GM10248 (cell line): ENCODE results near the gene TIGD1.

Experiments
- CTCF ChIA-PET: fragments of 300-600 bp; sonication (Branson Sonifier 250); formaldehyde crosslinking; extraction: SDS; loops from one replicate; lab custom pipeline; 2021; ENCODE audit warnings: antibody characterized with exemption; lab: Yijun Ruan, JAX
- POLR2A ChIA-PET: fragments of 350-650 bp; sonication (Branson Sonifier 250); formaldehyde crosslinking; extraction: SDS; loops from one replicate; lab custom pipeline; 2020; ENCODE audit warnings: antibody characterized with exemption; lab: Yijun Ruan, JAX
- DNase-seq: peaks from one replicate; pipeline ENCODE4 v3.0.0; 2012; ENCODE audit errors: extremely low spot score
- CTCF ChIP-seq: IDR thresholded peaks from 2 replicates; pipeline ENCODE4 v1.5.1; 2012; ENCODE audit warnings: mild to moderate bottlenecking, low read depth; ENCODE audit errors: extremely low read depth, missing control alignments, control extremely low read depth

TIGD1 gene

GRCh38 chr2:232580648-232580981 is 30.3 kb upstream of the TIGD1 start:
- POLR2A ChIA-PET: no interaction called here
- CTCF ChIA-PET: interaction anchor here (1.4 to 2.4 kb wide), 2 partner anchors 9 to 11 kb away, joined by 3 to 9 read pairs; no protein-coding TSS in a partner anchor
- TF ChIP-seq CTCF: no peak
- no peak for DNase-seq

GRCh38 chr2:232578626-232579025 is 28.3 kb upstream of the TIGD1 start:
- ChIA-PET POLR2A (no interaction called here), CTCF (interaction anchor here (2.1 kb wide), 1 partner anchor 10 kb away, joined by 5 read pairs; no protein-coding TSS in a partner anchor)
- DNase-seq: no peak
- TF ChIP-seq CTCF: no peak

GRCh38 chr2:232577841-232578240 is 27.5 kb upstream of the TIGD1 start:
- ChIA-PET POLR2A (no interaction called here), CTCF (interaction anchor here (2.1 kb wide), 1 partner anchor 10 kb away, joined by 5 read pairs; no protein-coding TSS in a partner anchor)
- no peak for TF ChIP-seq CTCF
- no peak for DNase-seq

DNA sequence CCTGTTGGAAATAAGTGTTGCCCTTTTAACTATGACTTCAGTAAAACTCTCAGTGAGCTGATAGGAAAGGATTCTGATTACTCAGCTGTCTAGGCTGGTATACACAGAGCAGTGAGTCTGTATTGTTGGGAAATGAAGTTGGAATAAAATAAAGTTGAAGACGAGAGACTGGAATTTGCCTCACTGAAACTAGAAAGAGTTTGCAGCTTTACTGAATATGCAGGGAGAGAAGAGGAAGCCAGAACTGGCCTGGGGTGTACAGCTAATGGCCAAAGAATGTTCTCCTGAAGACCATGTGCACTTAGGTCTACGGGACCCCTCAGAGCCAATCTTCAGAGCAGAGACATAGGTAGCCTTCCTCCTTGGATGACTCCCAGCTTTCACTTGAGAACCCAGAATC is 26.6 kb upstream of the TIGD1 start:
- ChIA-PET CTCF (interaction anchor here (2.1 kb wide), 1 partner anchor 9 kb away, joined by 5 read pairs; no protein-coding TSS in a partner anchor), POLR2A (no interaction called here)
- no peak for DNase-seq
- TF ChIP-seq CTCF: no peak

GRCh38 chr2:232575404-232575746 is 25.0 kb upstream of the TIGD1 start:
- ChIA-PET CTCF (interaction anchor here (1.1 kb wide), 1 partner anchor 8 kb away, joined by 4 read pairs; no protein-coding TSS in a partner anchor), POLR2A (no interaction called here)
- no peak for TF ChIP-seq CTCF
- no peak for DNase-seq

- POLR2A ChIA-PET: no interaction called here
- CTCF ChIA-PET: interaction anchor here (1.1 kb wide), 1 partner anchor 9 kb away, joined by 4 read pairs; no protein-coding TSS in a partner anchor
- TF ChIP-seq CTCF: no peak
- no peak for DNase-seq
Observed at GRCh38 chr2:232574674-232575403, 24.5 kb upstream of the TIGD1 start.
